GM21526 (cell line): ENCODE measurements around the gene SLC17A2.

Source experiments
- ATAC-seq: cut with Tn5 transposase; IDR thresholded peaks from one replicate; pipeline ENCODE4 v1.9.1; 2021; ENCODE audit warnings: moderate library complexity; ENCODE audit not compliant: unreplicated experiment, low FRiP score

The SLC17A2 gene, protein sequence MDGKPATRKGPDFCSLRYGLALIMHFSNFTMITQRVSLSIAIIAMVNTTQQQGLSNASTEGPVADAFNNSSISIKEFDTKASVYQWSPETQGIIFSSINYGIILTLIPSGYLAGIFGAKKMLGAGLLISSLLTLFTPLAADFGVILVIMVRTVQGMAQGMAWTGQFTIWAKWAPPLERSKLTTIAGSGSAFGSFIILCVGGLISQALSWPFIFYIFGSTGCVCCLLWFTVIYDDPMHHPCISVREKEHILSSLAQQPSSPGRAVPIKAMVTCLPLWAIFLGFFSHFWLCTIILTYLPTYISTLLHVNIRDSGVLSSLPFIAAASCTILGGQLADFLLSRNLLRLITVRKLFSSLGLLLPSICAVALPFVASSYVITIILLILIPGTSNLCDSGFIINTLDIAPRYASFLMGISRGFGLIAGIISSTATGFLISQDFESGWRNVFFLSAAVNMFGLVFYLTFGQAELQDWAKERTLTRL

DNA sequence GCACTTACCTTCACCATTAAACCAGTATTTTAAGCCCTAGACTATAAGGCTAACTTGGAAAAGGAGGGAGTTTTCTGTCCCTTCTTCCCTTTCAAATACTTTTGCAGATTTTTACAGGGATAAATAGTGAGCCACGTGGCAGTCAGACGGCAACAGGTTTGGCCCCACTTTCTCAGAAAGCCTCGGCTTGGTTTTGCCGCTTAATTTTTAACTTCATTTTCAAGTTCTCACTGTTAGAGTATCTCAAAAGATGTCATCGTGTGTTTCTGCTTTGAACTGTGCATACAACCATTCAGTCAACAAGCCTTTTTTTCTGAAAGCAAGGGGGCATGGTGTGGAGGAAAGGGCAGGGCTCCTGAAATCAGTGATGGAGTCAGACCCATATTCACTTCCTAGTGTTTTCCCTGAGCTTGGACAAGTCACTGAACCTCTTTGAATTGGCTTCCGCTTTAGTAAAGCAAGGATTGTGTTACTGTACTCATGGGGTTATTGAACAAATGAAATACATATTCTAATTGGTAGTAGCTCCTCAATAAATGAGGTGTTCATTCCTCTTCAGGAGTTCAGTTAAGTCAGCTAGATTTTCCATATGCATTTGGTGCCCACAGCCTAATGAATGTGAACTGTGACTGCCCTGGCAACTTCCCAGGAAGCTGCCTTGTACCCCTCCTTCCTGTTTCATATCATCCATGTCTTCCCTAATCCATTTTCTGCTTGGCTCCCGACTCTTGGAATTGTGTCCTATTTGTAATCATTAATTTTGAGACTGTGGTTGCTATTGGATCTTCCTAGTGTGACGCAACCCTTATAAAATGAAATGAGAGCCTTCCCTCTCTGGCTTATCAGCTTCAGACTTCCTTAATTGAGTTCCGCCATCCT, at the start of gene SLC17A2:
TSS of gene SLC17A2 (minus strand) at position 160 of the 879 bp plus-strand sequence. CDS start 4,895 bp downstream, outside the sequence.
- ATAC-seq, result no peak

DNA sequence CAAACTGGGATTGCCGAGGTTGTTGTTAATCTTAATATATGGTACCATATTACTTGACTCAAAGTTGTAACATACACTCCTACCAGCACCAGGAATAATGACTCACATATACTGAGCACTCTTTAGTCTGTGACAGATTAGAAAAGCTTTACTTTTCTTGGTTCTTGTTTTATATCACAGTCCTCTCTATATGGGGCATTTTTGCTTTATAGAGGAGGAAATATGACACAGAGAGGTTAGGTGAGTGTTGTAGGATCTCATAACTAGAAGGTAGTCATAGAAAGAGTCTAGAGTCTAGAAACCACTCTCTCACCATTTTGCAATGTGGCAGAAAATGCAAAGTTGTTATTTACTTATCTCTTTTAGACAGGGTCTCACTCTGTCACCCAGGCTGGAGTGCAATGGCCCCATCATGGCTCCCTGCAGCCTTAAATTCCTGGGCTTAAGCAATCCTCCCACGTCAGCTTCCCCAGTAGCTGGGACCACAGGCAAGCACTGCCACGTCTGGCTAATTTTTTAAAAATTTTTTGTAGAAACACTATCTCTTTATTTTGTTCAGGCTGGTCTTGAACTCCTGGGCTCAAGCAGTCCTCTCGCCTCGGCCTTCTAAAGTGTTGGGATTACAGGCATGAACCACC, 45.6 kb upstream of the SLC17A2 start:
- ATAC-seq, result no peak

DNA sequence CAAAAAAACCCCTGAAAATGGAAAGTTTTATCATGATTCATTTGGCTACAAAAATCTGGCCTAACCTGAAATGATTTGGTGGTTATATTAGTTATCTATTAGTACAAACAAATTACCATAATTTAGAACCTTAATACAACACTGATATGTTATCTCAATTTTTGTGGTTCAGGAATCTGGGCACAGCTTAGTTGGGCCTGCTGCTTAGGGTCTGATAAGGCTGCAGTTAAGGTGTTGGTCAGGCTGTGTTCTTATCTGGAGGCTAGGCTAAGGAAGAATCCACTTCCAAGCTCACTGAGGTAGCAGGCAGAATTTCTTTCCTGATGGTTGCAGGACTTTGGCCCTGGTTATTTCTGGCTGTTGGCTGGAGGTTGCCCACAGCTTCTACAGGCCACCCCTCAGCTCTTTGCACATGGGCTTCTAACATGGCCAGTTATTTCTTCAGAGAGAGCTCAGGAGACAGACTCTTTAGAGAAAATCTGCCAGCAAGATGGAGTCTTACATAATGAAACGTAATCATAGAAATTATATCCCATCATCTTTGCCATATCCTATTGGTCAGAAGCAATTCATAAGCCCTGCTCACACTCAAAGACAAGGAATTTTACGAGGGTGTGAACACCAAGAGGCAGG, 43.5 kb upstream of the SLC17A2 start:
- no peak for ATAC-seq

DNA sequence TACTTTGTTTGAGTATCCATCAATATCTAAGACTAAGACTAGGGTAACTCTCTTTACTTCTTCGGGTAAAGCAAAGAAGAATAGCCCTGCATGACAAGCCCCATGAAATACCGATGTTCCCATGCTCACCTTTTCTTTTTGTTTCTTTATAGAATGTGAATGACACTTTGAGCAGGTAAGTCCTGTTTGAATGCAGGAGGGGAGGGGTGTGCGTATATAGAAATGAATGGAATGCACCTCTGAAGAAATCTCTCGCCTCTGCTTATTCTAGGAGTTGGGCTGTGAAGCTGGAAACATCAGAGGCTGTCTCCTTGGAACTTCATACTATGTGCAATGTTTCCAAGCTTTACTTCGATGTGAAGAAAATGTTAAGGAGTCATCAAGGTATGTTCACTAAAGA, 42.4 kb upstream of the SLC17A2 start:
- ATAC-seq, result no peak

DNA sequence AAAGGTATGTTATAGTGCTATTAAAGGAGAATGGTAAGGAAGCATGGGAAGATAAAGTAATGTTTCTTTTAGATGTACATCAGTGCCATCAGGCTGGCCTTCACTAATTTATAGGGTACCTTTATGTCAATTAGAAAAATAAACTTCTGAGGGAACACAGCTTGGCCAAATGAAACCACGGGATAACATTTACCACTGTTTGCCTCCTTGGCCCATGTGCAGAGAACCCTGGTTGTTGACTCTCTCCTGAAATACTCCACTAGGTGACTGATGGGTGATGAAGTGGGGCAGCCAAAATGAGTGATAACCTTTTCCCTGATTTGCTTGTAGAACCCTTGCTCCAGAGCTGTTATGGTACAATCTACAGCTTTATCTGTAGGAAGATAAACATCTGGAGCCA, 41.6 kb upstream of the SLC17A2 start:
- no peak for ATAC-seq

DNA sequence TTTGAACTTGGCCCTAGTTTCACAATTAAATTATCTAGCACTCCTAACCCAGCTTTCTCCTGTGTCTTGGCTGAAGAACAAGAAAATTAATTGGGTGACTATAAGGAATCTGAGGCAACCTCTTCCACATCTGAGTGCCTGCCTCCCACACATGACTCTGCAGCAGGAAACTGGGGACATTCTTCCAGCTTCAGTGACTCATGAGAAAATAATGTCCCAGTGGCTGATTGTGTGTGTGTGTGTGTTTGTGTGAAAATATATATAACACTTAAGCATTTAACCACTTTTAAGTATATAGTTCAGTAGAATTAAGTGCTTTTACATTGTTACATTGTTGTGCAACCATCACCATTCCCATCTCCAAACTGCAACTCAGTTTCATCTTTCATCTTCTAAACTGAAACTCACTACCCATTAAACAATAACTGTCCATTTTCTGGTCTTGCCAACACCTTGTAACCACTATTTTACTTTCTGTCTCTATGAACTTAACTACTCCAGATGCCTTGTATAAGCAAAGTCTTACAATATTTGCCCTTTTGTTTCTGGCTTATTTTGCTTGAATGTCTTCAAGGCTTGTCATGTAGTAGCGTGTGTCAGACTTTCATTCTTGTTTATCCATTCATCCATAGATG, 40.8 kb upstream of the SLC17A2 start:
- ATAC-seq, result no peak

DNA sequence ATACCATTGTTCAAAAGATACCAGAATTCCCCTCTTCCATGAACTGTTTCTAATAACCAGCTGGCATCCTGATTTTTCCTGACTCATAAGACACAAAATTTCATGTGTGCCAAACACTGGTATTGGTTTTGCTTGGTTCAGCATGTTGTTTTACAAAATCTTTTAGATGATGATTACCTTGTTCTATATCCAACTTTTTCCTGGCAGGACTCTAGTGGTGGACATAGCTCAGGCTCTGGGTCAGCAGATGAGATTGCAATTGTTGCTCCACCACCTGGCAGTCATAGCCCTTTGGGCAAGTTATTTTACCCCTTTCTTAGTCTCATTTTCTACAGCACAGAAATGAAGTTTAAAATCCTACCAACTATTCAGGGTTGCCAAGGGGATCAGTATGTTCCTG, 38.3 kb upstream of the SLC17A2 start:
- no peak for ATAC-seq

DNA sequence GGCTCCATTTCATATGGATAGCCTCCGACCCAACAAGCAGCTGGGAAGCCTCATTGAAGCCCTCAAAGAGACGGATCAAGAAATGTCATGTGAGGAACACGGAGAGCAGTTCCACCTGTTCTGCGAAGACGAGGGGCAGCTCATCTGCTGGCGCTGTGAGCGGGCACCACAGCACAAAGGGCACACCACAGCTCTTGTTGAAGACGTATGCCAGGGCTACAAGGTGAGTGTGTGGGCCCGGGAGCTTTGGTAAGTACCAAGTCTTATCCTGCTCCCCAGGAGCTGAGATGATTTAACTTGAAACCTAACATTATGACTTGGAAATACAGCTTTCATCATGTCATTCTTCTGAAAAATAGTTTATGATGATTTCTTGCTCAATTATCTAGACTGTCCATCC, 36.2 kb upstream of the SLC17A2 start:
- ATAC-seq, result no peak

DNA sequence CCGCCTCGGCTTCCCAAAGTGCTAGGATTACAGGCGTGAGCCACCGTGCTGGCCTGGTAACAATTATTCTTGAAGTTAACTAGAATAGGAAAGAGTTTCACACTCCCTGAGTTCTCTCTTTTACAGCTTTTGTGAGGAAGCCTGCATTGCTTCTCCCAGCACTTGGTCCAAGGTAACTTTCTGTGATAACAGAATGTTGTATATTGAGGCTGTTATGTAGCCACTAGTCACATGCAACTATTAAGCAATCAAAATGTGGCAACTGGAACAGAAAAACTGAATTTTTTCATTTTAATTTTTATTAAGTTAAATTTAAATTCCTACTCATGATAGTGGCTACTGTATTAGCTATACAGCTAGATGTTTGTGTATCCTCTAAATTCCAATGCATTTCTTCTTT, 34.6 kb upstream of the SLC17A2 start:
- ATAC-seq, result no peak

DNA sequence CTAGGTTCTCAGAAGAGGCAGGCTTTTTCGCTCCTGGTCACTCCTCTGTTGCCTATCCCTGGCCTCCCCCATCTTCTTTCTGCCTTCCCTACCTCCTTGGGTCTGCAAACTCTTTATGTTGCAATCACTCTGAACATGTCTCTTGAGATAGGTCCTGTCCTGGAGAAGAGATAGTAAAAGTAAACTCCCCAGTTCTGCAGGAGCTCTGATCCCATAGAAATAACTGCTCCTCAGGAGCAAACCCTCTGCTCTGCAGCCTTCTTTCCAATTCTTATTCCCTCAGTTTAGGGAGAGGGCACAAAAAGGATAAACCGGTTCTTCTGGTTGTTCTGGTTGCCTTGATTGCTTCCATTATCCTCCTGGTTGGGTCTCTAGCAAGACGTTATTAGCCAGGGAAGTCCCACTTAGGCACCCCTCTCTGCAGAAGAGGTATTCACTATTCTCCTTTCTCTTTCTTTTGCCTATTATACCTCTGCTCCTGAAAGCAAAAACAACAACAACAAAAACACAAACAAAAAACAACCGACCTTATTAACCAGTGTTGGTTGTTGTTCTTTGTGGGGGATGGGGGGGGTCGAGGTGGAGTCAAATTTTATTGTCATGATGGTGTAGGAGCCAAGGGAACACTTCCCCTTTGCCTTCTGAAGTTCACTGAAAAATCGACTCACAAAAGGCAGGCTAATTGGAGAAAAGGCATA, 33.1 kb upstream of the SLC17A2 start:
- ATAC-seq, result no peak

DNA sequence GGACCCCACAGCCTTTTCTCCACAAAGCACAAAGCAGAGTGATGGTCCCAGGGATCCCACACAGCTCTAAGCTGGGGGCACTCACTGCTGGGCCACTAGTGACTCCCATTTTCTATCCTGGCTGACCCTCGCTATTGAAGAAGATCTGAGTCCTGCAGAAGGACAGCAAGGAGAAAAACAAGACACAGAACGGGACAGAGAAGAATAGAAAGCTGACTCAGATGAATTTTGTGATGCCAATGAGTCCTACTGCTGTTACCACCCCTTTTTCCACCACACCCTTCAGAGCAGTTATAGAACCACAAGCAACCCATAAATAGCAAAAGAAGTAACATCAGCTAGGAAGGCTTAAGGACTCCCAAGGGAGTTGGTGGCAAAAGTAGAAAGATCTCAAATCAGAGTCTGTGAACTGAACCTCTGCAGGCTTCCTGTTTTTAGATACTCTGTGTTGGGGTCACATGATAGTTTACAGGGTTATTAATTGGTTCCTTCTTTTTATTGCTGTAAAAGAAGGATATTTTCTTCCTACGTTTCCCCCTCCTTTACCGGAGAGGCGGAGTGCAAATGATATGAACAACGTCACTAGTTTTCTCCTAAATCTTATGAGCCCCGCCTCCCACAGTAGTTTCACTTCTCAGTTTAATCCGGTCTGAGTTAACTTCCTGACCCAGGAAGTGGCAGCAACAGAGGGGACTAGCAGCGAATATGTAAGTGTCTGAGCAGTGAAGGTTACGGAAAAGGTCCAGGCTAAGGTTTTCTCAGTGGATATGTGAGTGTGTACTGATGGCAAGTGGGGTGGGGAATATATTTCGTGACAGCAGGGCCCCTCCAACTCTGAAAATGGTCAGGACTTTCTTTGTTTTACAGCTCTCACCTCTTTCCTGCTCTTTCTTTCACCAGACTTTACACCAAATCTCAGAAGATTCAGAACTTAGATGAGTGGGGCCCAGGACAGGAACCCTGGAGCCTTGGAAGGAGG, 31.9 kb upstream of the SLC17A2 start, which contains the start of gene TRIM38:
TSS of gene TRIM38 (plus strand) at position 654 of the 979 bp plus-strand sequence. CDS start 3,721 bp downstream, outside the sequence.
- ATAC-seq, result peak; percentile 84

DNA sequence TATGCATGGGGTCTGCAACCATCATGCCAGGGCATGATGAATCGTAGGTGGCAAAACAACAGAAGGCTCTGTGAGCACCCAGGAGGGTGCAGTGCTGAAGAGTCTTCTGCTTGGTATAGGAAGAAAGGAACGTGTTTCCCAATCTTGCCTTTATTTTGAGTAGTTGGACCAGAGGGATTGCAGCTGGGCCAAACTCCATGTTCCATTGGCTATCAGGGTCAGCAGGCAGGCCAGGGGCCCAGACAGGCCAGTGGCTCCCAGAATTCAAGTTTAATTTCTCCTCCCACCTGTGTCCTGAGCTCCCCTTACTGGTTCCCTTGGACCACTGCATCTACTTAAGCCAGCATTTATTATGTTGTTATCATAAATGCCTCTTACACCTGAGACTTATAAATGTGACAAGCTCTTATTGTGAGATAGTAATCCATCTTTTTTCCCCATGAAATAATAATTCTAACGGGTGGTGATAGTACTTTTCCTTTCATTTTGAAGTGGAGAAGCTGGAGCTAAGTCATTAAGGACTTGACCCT, 31.2 kb upstream of the SLC17A2 start:
- ATAC-seq, result no peak

DNA sequence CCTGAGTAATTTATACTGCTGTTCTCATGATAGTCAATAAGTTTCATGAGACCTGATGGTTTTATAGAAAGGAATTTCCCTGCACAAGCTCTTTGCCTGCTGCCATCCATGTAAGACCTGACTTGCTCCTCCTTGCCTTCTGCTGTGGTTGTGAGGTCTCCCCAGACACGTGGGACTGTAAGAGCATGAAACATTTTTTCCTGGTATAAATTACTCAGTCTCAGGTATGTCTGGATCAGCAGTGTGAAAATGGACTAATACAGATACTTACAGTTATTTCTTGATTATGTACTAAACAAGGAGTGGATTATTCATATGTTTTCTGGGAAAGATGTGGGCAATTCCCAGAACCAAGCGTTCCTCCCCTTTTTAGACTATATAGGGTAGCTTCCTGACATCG, 30.2 kb upstream of the SLC17A2 start:
- no peak for ATAC-seq

DNA sequence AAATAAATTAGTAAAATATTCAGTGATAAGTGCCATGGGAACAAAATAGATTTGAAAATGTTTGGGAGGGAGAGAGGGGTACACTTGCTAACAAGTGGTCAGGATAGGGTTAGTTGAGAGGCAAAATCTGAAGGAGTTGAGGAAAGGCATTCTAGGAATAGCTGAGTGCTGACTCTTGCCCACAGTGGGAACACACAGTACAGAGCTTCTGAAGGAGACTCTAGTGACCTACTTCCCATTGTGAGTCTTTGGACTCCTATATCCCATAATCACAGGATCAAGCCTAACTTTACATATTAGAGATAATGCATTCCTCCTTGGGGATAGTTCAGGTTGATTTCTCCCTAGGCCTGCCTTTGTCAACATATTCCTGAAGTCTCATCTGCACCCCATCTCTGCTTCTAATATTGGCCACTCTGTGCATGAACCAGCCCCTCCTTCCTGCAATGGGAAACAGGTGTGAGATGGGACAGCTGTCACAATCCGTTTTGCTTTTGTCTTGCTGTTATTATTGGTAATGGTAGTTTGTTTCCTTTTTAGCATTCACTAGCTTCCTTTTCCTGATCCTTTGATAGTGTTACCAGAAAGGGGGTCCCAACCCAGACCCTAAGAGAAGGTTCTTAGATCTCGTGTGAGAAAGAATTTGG, 29.5 kb upstream of the SLC17A2 start:
- ATAC-seq, result no peak

DNA sequence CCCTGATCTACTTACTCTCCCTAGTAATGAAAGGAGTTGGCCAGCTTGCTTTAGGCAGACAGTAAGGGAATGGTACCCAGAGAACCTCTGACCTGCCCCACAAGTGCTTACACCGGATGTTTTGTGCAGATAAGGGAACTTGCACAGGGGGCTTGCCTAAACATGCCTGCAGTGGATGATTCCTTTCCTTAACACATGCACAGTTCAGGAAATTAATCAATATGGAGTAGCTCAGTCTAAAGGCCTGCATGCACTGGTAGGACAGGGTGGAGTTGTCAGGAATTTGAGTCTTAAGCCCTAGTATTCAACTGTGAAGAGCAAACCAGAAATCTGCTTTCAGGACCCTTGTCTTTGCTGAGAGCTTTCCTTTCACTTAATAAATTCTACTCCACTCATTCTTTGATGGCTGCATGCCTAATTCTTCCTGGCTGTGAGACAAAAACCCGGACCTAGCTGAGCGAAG, 28.2 kb upstream of the SLC17A2 start:
- no peak for ATAC-seq

DNA sequence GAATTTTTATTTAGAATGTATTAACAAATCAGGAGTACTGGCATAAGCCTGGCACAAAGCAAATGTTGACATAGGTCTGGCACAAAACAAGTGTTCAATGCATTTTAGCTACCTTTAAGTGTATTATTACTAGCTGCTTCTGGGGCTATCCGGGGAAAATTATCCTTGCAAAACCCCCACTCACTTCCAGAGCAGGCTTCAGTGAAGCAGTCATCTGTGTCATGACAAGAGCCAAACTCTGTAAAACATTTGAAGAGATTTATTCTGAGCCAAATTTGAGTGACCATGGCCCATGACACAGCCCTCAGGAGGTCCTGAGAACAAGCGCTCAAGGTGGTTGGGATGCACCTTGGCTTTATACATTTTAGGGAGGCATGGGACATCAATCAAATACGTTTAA, 25.7 kb upstream of the SLC17A2 start:
- ATAC-seq, result no peak

DNA sequence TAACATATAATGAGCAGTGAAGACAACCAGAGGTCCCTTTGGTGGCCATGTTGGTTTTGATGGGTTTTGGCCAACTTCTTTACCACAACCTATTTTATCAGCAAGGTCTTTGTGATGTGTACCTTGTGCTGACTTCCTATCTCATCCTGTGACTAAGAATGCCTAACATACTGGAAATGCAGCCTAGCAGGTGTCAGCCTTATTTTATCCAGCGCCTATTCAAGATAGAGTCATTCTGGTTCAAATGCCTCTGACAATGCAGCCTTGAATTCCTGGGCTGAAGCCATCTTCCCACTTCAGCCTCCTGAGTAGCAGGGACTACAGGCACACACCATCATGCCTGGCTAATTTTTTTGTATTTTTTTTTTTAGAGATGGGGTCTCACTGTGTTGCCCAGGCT, 24.3 kb upstream of the SLC17A2 start:
- ATAC-seq, result no peak
